ENCODE results near the gene TMEM175.
"Not testable (repeated sequence)": the region's sequence is repeated elsewhere in the genome, so short reads cannot be mapped to it uniquely, and the experiment has no call there.

The TMEM175 gene

GRCh38 chr4:972651-973424 lies 40.6 kb downstream of the TMEM175 start:
- peak; percentile 51 for DNase-seq

- DNase-seq = peak; percentile 90
Observed at GRCh38 chr4:973431-974397, 41.5 kb downstream of the TMEM175 start, which contains the start of gene DGKQ. DGKQ (minus strand) TSS chr4:973569; CDS start chr4:973482, 87 bp downstream.

- no peak for DNase-seq
Observed at GRCh38 chr4:974668-975067, 42.4 kb downstream of the TMEM175 start.

GRCh38 chr4:976016-976415 lies 43.8 kb downstream of the TMEM175 start:
- not testable (repeated sequence) for DNase-seq

GRCh38 chr4:978957-979701 lies 46.9 kb downstream of the TMEM175 start:
- DNase-seq = no peak

GRCh38 chr4:982291-982690 lies 50.0 kb downstream of the TMEM175 start:
- no peak for DNase-seq

GRCh38 chr4:982814-983213 lies 50.6 kb downstream of the TMEM175 start:
- no peak for DNase-seq

GRCh38 chr4:984336-985054 lies 52.2 kb downstream of the TMEM175 start:
- no peak for DNase-seq

GRCh38 chr4:985123-985830 lies 53.0 kb downstream of the TMEM175 start:
- peak; percentile 71 for DNase-seq

- no peak for DNase-seq
Observed at GRCh38 chr4:986428-986878, 54.2 kb downstream of the TMEM175 start.

- DNase-seq = peak; percentile 85
Observed at GRCh38 chr4:986879-987623, 54.8 kb downstream of the TMEM175 start, which contains the start of gene IDUA. IDUA (plus strand) TSS chr4:987044; CDS start chr4:987085, 41 bp downstream.

GRCh38 chr4:987624-988513 lies 55.6 kb downstream of the TMEM175 start:
- no peak for DNase-seq

GRCh38 chr4:988726-989721 lies 56.8 kb downstream of the TMEM175 start:
- no peak for DNase-seq

- DNase-seq = no peak
Observed at GRCh38 chr4:989722-990471, 57.6 kb downstream of the TMEM175 start.

GRCh38 chr4:990746-991367 lies 58.6 kb downstream of the TMEM175 start:
- no peak for DNase-seq

- DNase-seq = no peak
Observed at GRCh38 chr4:991451-992296, 59.4 kb downstream of the TMEM175 start.
